Measurements from ENCODE around the gene SPTBN2.

SPTBN2 gene

DNA sequence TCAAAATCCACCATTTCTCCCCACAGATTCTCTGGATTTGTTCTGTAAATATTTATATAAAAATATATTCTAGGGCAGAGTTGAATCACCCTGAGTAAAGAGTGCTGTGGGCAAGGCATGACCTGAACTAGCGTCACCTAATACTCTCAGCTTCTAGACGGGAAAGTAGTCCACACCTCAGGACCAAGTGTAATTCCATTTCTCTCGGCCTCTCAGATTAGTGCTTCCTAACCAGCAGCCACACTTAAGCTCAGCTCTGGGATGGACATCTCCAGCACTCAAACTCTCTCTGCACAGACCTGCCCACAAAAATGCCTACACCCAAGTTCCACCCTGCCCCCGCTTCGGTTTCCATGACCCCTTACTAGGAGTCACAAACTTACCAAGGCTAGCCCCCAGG lies 5.3 kb downstream of the SPTBN2 start:
- DNase-seq: no peak

DNA sequence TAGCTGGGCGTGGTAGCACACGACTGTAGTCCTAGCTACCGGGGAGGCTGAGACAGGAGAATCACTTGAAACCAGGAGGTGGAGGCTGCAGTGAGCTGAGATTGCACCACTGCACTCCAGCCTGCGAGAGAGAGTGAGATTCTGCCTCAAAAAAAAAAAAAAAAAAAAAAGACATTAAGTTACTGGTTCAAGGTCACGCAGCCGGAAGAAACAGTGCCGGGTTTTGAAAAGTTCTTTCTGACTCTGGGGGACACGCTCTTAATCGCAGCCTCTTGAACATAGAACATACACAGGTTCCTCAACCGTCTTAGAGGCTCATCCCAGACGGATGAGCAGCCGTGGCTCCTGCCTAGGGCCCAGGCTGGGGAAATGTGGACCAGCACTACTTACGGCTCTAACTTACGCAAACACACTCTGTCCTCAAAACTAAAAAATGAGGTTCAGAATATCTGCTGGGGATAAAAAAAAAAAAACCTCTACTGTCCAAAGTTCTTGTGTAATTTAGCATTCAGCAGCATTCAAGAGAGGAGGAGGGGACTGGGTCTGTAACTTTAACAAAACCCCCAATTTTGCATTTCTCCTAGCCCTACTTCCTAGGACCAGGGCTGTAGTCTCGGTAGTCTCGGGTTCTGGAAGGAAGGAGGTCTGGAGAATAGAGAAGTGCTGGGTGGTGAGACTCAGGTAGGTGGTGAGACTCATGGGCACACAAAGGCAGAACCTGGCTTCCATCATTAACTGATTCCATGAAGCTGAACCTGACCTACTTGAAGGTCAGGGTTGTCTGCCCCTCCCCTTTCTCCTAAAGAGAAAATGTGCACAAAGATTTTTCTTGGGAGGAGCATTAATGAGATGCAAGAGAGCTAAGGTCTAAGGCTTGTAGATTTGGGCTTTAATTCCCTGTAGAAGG lies 6.0 kb downstream of the SPTBN2 start:
- no peak for DNase-seq

DNA sequence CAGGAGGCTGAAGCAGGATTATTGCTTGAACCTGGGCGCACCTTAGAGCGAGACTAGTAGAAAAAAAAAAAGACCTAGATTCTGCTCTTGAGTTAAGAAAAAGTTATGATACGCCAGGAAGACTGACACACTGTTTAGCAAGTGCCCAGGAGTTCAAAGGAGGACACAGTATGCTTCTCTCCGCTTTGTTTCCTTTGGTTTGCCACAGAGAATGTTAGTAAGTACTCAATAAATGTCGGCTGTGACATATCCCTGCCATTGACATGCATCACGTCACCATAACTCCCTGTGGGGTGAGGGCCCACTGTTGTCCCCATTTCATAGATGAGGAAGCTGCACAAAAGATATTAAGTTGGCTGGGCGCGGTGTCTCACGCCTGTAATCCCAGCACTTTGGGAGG lies 7.1 kb downstream of the SPTBN2 start:
- no peak for DNase-seq

DNA sequence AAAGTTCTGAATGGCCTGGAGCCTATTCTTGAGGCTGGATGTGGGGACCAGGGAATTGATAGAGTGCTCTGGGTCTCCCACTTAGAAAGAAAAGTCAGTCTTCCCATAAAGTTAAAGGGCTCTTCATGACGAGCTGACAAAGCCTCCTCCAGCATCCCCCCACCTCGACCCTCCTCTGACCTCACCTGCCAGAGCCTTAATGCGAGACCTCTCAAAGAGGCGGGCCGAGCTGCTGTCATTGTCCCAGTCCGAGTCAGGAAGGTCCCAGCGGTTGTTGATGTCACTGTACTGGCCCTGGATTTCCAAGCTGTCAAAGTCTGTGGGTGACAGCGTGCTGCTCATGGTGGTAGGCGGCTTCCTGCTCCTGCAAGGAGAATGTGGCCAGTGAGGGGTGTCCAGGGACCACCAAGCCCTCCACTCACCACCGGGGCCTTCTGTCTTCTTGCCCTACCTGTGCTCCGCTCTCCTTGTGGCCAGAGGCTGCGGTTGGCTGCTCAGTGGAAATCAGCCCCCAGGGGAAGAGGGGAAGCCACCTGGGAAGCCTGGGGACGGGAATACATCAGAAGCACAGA lies 8.0 kb downstream of the SPTBN2 start:
- no peak for DNase-seq

DNA sequence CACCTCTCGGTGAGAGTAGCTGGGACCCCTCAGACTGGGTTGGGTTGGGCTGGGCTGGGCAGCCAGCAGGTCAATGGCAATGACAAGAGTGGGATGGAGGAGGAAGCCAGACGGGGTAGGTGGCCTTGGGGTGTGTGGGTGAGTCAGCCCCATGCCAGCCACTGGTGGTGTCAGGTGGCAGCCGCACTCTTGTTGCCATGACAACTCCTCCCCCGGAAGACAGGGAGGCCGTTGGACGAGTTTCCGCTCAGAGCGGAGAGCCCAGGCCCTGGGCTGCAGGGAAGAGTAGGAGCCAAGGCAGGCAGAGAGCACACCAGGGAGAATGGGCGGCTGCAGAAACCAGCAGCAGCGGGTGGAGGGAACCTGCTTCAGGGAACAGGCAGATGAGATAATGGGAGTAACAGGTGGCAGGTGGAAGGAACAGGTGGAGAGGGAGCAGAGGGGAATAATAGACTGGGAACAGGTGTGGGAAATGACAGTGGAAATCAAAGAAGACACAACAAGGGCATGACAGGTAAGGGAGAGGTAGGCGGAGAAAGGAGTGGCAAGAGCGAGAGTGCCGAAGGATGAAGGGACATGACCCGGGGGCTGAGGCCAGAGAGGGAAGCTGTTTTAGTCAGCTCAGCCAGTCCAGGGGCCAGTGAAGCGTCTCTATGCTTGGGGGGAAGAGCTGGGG lies 8.7 kb downstream of the SPTBN2 start:
- DNase-seq: peak; percentile 16

DNA sequence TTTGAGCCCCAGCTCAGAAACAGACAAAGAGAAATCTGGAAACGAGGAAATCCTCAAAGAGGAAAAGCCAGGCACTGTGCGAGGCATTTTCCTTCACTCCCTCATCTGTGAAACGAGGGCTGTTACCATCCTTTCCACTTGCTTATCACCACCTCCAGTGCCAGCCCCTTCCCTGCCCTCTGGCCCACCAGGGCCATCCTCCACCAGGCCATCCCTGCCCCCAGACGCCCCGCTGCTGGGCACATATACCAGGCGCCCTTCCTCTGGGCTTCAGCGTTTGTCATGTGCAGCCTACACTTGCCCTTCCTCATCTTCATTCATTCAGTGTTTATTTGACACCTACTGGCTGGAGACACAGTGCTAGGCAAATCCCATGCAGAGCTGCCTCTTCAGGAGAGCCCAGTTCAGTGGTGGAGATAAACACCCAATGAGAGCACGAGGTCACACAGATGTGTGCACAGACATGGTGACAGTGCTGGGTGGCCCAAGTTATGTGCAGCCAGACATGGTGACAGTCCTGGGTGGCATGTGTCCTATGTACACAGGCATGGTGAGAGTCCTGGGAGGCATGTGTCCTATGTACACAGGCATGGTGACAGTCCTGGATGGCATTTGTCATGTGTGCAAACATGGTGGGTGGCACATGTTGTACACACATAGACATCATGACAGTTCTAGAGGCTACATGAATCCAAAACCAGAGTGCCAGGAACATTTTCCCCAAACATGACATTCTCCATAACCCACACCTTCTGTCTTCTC lies 9.7 kb downstream of the SPTBN2 start:
- no peak for DNase-seq

DNA sequence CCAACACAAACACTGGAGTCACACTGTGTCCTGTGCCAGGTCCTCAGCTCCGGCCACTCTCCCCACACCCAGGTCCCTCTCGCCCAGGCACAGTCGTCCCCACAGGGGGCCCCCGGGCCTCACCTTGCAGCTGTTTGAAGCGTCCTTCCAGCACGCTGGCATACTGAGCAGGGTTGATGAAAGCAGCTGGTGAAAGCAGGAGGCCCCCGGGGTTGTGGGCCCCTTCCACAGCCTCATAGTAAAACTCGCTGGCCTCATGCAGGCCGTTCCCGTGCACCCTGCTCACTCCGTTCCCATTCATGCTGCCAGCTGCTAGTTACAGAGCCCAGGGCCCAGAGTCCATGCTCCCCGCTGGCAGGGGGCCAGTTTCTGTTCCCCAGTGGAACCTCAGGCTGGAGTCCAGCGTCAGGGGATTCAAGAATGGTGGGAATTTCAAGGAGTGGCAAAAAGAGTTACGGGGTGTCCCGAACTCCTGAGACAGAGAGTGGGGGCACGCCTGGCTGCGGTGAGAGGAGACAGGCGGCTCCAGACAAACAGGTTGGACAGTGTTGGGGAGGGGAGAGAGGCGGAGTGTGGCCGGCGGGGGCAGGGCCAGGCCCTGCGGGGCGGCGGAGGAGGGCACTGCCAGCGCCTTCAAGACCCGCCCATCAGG lies 10.6 kb downstream of the SPTBN2 start:
- no peak for DNase-seq

DNA sequence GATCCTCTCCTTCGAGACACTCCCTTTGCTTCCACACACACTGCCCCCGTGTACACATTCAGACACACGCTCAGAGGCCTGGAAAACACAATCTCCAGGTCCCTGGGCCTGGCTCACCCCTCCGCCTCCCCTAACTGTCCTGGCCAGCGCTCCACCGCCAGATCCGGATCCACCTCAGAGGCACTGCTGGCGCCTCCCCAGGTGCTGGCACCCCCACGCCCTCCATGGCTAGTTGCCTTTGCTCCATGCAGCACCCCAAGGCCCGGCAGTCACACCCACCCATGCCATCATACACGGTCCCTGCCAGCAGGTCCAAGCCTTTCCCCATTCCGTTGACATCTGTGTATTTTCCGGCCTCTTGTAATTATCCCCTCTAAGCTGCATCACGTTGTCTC lies 11.1 kb downstream of the SPTBN2 start:
- DNase-seq: no peak

DNA sequence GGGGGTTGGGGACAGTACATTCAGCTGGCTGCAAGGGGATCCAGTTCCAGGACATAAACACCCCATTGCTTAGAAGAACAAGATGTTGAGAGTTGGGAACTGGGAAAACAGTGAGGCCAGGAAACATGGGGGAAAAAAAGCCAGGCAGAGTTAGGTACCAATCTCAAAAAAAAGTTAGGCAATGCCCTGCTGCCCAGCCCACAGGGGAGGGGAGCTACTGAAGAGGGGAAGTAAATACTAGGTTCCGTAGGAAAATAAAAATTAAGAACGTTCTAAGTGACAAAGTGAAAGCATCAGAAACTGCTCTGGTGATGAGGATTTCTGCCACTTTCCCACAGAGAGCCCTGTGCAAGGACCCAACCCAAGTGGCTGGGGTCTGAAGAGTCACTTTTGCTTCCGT lies 12.0 kb downstream of the SPTBN2 start:
- DNase-seq: no peak

DNA sequence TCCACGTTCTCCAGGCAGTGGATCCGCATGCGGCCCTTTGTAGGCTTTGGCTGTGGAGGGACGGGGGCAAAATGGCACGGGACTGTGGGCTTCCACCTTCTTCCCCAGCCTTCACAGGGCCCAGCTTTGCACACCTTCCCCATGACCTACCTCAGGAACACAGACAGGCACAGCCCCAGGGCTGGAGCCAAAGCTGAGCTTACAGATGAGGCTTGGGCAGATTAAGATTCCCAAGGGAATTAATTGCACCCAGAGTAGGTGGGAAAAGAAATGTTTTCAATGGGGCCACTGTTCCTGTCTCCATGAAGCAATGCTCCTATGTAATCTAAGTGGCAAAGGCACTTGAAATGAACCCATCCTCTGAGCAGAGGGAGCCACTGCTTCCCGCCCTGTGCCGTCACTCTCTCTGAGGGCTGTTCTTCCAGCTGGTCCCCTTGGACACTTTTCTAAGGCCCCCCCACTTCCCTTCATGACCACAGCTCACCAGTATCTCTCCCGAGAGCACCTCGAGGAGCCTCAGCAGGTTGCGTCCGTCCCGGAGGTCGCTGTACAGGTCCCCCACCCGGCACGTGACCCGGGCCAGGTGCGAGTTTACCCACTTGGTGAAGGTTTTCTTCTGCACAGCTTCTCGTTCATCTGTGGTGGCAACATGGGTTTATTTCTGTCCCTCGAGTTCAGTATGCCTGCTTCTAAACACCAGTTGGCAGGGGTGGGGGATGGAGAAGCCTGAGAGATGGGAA lies 13.5 kb downstream of the SPTBN2 start:
- DNase-seq: no peak

DNA sequence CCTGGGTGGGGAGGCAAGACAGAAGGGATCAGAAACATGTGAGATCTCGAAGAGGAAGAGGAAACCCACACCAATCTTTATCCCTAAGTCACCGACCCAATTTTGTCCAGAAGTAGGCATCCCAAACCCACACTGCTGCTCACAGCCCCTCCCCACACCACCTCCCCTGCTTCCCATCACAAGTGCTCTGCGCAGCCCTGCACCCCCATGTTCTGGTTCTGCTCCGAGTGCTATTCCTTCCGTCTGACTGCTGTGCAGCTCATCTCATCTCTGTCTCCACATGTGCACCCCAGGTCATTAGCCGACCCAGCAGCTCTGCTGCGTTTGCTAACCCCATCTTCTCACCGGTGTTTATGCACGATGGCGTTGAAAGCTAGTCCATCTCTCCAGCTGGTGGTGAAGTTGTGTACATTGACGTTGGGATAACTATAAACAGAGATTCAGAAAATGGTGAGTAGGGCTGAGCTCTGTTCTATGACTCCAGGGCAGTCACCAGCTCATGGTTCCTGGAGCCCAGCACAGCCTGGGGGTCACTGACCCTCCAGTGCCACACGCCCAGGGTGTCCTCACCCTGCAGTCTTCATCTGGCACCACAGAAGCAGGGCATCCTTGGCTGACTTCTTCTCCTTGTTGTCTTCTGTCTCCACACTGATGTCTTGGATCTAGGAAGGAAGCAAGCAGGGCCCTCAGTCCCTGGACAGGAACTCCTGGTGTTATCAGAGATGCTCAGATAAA lies 15.1 kb downstream of the SPTBN2 start:
- DNase-seq: no peak

DNA sequence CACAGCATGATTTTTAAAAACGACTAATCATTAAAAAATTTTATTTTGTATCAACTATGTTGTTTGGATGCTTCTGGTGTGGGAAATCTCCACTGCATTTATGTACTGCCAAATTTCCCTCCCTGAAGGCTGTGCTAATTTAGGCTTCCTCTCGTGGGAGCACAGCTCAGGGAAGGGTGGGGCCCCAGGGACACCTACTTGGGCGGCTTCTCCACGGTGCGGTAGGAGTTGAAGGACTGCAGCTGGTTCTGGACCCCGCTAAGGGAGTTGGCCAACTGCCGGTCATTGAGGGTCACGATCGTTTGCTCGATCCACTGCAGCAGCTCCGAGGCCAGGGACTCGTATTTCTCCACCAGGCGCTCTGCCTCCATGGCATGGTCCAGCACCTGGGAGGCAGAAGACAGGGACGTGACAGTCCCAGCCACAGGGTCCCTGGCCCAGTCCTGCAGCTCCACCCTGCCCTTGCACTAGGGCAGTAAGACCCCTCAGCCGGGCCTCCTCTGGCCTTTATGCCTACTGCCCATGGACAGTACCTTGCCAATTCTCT lies 18.6 kb downstream of the SPTBN2 start:
- no peak for DNase-seq

DNA sequence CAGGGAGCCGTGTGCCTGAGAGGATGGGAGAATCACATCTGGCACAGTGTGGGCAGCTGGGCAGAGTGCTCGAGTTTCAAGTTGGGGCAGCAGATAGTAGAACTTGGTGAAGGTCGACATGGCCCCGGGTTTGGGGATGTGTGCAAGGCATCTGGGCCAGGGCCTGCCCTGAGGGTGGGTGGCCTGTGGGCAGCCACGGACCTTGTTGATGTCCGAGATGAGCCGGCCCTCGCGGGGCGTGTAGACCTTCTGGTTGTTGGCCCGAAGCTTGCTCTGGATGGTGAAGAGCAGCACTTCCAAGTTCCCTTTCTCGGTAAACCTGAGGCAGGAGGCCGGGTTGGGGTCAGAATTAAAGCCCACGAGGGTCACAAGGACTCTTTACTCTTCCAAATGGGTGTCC lies 20.3 kb downstream of the SPTBN2 start:
- no peak for DNase-seq

DNA sequence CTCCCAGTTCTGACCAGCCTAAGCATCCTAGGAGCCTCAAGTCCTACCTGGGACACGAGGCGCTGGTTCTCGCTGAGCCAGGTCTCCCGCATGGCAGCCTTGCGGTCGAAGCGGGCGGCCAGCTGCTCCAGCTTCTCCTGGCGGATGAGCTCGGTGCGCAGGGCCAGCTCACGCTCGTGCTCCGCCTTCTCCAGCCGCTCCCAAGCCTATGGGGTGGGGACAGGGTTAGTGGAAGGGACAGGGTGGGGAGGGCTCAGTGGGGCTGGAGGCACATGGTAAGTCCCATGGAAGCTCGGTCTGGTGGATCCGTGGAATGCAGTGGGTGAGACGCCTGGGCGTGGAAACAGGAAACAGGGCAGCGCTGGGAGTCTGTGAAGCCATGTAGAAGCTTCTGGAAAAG lies 20.9 kb downstream of the SPTBN2 start:
- no peak for DNase-seq

DNA sequence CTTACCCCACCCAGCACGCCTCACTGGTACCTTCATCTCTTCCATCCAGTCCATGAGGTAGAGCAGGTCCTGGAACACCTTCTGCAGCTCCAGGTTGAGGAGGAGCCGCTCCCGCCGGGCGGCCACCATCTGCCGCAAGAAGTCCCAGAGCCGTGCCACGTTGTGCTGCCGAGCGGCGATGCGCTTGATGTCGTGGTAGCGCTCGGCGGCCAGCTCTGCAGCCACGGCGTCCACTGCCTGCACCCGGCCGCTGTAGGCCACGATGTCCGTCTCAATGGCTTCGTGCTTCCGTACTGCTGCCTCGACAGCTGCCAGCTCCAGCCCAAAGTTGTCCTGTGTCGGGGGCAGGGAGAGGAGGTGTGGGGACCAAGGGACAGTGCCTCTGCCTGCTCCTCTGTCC lies 21.5 kb downstream of the SPTBN2 start:
- no peak for DNase-seq

DNA sequence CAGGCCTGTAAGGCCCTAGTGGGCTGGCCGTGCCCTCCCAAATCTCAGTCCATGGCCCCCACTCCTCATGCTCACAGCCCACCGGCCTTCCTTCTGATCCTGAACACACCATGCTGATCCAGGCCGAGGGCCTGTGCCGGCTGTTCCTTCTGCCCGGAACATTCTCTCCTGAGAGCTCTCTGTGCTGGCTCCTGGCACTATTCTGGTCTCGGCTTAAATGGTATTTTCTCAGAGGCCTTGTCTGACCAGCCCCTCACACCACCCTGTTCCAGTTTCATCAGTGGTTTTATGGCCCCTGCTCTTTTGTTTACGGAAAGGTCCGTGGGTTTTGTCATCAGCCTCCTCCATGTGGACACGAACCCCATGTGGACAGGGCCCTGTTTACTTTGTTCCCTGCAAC lies 22.0 kb downstream of the SPTBN2 start:
- DNase-seq: no peak

DNA sequence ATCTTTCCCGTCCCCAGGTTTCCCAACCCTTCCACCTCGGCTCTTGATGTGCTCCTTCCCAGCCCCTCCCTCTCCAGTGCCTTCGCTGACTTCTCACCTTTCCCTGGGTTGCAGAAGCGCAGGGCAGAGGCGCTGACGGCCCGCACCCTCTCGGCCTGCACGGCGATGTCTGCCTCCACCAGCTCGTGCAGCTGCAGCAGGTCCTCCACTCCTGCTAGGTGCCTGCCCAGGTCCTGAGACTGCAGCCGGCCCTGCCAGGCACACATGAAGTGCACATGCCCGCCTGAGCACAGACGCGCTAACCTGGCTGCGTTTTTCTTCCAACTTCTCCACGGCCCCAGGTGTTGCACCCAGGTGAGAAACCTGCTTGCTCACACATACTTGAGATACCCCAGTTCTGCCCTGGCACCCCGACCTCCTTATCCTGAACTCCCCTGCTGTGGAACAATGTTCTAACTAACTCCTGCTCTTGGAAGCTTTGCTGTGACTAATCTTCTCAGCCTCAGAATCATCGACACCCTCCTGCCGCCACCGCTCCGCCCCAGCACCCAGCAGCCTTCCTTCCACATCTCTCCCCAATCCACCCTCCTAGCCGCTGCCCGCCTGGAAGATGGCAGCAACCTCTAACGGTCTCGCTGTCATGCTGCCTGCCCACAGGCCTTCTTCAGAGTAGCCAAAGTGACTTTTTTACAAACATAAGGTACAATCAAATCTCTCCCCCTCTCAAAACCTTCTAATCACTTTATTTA lies 23.3 kb downstream of the SPTBN2 start:
- DNase-seq: no peak

DNA sequence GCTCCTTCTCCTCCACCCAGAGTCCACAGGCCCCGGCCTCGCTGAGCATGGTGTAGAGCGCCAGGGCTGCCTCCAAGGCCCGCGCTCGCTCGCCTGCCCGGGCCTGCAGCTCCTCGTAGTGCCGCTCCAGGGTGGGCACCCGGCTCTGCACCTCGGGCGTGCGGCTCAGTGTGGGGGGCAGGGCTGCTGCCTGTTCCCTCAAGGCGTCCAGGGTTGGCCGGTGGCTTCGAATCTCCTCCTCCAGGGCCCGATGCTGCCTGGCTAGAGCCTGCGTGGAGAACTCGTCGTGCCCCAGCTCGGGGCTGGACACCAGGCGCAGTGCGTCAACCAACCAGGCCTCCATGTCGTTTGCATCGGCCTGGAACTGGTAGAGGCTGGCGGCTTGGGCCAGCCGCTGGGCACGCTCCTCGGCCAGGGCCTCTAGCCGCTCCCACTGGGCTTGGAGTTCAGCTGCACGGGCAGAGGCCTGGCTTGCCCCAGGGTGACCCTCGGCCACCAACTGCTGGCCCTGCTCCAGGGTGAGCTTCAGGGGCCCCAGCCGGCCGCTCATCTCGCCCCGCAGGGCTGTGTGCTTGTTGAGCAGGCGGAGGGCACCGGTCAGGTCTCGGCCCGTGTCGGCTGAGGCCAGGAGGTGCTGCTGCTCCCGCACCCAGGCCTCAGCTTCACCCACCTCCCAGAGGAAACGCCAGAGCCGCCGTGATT lies 24.2 kb downstream of the SPTBN2 start:
- no peak for DNase-seq

DNA sequence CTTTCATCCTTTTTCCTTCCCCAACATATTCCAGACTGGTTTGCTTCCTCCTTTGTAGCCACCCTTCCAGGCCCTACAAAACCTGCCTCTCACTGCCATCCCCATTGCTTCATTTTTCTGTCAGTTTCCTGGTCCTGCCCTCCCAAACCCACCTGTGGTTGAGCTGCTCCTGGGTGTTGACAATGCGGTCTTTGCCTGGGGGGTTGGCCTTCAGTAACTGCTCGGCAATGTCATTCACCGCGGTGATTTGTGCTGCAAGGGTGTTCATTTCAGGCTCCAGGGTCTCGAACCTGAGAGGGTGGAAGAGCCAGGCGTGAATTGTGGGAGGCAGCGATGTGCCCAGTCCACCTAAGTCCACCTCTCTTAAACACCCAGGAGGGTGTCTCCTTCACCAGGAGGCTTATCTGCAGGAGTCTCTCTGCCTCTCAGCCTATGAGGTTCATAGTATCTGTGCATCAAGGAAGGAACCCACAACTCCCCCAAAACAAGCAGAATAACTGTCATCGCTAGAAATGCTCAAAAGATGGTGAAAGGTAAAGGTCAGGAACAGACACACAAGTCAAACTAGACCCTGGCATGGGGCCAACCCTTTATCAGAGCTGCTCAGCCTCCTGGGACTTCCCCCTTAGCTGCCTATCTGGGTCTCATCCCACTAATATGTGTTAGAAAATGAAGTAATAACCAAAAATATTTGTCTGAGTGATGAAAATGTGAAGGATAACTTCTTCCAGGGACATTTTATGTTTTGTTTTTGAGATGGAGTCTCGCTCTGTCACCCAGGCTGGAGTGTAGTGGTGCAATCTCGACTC lies 27.4 kb downstream of the SPTBN2 start:
- no peak for DNase-seq
